NK-92 treated with Interleukin-12 subunit alpha and Interleukin-12 subunit beta, amount 100 ng/mL, for 24 hours (cell line): Measurements from ENCODE around the gene MAPRE2.
A peak's percentile ranks its signal among the peaks of the same experiment; 100 is the strongest.
"Not testable (repeated sequence)": the region's sequence is repeated elsewhere in the genome, so short reads cannot be mapped to it uniquely, and the experiment has no call there.

Experiments used
- DNase-seq: peaks from one replicate; lab custom pipeline; 2025; lab: John Stamatoyannopoulos, UW

Gene MAPRE2

GRCh38 chr18:35122586-35123224, 81.5 kb downstream of the MAPRE2 start:
- DNase-seq, result no peak

- DNase-seq, result no peak
Observed at GRCh38 chr18:35123811-35124210, 82.6 kb downstream of the MAPRE2 start.

- DNase-seq, result no peak
Observed at GRCh38 chr18:35127201-35127600, 86.0 kb downstream of the MAPRE2 start.

DNA sequence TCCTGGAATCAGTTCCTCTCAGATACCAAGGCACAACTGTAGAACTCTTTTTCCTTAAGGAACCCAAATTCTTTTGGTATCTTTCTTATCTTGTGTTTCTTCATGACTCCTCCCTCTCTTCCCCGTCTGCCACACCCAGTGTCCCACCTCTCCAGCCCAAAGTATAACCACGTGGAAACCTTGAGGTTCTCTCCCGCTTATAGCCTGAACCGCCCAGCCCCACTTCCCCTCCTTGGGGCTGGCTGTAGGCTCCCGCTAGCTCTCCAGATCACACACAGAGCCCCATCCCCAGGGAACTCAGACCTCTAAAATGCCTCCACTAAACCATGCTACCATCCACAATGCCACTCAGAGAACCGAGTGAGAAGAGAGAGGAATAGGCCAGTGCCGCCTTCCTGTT, 87.5 kb downstream of the MAPRE2 start:
- DNase-seq, result no peak

DNA sequence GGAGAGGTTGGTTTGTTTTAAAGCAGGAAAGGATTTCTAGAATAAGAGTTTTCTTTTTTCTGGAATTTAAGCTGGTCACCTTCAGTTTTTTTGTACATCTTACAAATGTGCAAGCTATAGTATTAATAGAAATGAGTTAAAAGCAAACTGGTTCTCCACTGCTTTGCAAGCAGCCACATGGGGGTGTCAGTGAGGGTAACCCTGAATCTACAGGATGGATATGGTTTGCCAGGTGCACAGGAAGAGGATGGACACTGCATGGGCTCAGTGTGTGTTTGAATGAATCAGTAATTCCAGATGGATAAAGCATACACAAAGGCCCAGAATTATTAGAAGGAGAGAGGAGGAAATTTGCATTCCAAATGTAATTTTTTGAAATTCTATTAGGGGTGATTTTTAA, 89.0 kb downstream of the MAPRE2 start:
- no peak for DNase-seq

GRCh38 chr18:35131387-35132020, 90.3 kb downstream of the MAPRE2 start:
- DNase-seq, result no peak

GRCh38 chr18:35132021-35132902, 91.0 kb downstream of the MAPRE2 start:
- no peak for DNase-seq

DNA sequence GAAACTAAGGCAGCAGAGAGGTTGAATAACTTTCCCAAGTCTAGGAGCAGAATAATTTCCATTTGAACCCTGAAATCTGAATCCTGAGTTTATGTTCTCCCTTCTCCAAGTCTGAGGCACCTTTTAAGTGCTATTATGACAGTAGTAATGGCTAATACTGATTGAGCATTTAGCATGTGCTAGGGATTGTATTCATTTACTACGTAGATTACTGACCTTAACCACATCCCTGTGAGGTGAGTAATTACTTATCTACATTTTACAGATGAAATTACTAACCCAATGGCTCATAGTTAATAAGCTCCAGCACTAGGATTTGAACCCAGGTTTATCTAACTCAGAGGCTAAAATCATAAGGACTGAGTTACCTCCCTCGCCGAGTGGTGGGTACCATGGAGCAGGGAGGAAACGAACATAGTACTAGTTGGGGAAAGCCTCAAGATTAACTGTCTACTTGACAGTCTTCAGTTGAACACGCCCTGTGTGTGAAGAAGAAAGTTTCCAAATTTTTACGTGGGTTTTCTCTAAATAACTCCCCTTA, 93.0 kb downstream of the MAPRE2 start:
- no peak for DNase-seq

DNA sequence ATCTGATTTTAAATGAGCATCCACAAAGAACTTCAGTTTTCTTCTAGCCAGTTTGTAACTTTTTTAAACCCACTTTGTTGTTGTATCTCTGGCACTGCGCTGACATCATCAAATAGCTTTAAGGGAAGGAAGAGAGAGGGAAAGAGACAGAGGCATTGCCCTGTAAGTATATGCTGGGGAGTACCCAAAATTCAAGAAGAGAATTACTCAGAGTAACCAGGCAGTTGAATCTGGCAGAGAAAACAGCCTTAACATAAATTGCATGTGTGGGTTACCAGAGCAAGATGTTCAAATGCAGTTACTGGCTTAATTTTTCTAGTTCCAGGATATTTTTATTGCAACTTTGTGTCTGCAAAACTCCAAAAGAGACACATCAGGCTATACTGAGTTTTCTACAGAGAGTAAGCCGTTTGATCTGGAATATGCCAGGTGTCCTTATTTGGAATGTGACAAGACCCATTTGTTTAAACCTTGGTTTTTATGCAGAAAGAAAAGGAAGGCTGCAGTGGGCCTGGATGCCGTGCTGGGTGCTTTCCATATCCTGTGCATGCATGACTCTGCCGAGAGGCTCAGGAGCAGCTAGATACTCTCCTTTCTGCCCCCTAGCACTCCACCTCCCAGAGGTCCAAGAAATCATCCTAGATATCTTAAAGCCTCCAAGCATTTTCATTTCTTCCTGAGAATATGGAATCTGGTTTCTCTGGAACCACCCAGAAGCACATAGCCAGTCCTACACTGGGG, 93.7 kb downstream of the MAPRE2 start:
- DNase-seq, result no peak

- no peak for DNase-seq
Observed at GRCh38 chr18:35136248-35136647, 95.0 kb downstream of the MAPRE2 start.

GRCh38 chr18:35136885-35137284, 95.7 kb downstream of the MAPRE2 start:
- no peak for DNase-seq

GRCh38 chr18:35137632-35138031, 96.4 kb downstream of the MAPRE2 start:
- no peak for DNase-seq

DNA sequence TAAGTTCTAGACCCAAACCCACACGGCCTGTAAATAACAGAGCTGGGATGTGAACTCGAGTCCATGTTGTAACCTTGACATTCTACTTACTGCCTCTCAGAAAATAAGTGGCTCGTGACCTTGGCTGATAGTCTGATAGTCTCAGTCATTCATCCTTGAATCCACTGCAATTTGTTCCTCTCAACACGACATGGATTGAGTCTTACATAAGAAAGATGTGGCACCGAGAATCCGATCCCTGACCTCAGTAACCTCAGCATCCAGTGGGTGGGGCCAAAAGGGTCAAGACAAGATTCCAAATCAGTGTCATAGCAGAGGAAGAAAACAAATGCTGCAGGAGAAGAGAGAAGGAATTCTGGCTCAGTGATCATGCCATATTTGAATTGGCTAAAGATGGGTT, 97.6 kb downstream of the MAPRE2 start:
- DNase-seq, result no peak

- DNase-seq, result no peak
Observed at GRCh38 chr18:35139517-35139916, 98.3 kb downstream of the MAPRE2 start.

GRCh38 chr18:35141077-35141476, 99.9 kb downstream of the MAPRE2 start:
- no peak for DNase-seq

GRCh38 chr18:35141567-35142274, 100.5 kb downstream of the MAPRE2 start:
- DNase-seq, result no peak

DNA sequence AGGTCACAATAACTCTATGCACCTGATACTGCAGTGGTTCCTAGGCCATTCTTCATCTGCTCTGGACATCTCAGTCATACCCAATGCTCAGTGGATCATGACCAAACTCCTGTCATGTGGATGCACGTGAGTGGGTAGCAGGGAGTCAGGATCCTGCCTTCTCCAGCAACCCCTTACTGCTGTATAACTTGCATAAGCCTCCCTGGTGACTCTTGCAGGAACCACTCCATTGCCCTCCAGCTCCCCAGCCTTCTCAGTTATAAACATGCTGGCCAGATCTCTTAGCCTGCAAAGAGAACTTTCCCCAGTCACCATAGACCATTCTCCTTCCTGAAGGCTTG, 101.0 kb downstream of the MAPRE2 start:
- no peak for DNase-seq

DNA sequence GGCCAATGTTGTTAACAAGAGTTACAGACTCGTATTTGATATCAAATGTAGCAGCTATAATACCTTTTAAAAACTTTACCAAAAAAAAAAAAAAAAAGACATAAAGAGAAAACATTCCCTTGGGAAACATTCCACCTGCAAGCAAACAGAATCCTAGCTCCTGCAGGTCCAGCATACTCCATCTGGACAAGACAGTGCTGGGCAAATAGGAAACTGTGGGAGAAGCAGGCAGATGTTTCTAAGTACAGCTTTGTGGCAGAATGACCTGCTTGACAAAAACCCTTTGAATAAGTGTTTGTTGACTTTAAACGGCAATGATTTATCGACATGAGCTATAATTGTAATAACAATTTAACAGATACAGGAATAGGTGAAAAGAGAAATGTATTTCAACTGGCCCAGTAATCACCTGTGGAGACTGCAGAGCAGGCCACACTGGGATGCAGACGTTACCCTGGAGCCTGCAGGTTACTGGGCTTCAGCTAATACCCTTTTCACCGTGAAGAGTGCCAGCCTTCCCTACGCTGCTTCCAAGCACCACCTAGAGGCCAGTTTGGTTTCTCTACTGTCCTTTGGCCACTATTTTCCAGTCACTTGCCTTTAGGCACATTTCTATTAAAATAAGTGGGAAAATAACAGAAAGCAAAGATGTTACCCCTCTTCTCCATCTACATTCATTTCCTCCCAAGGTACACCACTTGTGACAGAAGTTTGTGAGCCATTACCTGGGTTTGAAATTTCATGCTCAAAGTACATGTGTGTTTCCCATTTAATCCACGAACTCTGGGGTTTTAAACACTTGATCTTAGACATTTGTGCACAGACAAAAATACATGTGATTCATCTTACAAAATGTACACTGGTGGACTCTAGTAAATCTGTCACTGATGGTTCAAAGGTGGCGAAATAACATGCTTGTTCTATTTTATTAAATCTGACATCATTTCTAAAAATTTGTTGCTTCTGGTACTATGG, 102.7 kb downstream of the MAPRE2 start:
- DNase-seq, result peak; percentile 12

DNA sequence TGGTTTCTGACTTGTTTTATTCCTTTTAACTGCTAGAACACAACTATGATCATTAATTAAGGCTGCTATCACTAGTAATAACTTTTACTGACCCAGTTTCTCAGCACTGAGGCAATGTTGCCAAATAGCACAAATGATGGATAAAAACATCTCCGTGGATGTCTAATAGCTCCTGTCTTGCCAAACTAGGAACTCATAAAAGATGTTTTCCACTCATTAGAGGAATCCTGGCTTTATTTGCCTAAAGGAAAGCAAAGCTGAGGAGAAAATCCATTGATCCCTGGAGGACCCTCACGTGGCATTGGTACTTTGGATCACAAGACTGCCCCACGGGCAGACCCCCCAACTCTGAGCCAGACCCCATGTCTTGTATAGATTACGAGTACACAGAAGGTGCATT, 103.5 kb downstream of the MAPRE2 start:
- DNase-seq, result no peak

DNA sequence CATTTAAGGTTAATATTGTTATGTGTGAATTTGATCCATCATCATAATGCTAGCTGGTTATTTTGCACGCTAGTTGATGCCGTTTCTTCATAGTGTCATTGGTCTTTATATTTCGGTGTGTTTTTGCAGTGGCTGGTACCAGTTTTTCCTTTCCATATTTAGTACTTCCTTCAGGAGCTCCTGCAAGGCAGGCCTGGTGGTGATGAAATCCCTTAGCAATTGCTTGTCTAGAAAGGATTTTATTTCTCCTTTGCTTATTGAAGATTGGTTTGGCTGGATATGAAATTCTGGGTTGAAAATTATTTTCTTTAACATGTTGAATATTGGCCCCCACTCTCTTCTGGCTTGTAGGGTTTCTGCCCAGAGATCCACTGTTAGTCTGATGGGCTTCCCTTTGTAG, 109.0 kb downstream of the MAPRE2 start:
- not testable (repeated sequence) for DNase-seq
